ENCODE measurements around the gene OGG1. TPM values are rescaled to one million over a fixed set of nuclear protein-coding genes. Genes with fewer than 3 reads are reported as not detected.

The OGG1 gene
- total RNA-seq, 2 donors from 2014 or later = 23.8 to 25.0 TPM

- no peak for ATAC-seq
- DNase-seq = no peak
- intact Hi-C loops (cut with DNase I, micrococcal nuclease) = no loop called here
These were observed 23.8 kb upstream of the OGG1 start for GRCh38 chr3:9725775-9726515.

GRCh38 chr3:9727041-9727595 is 22.6 kb upstream of the OGG1 start:
- intact Hi-C loops (cut with DNase I, micrococcal nuclease) = no loop called here
- DNase-seq (no peak), ATAC-seq (no peak)

- DNase-seq = no peak
- intact Hi-C loops (cut with DNase I, micrococcal nuclease) = no loop called here
- no peak for ATAC-seq
These were observed 22.0 kb upstream of the OGG1 start for GRCh38 chr3:9727743-9728142.

- DNase-seq (no peak), ATAC-seq (no peak)
- intact Hi-C loops (cut with DNase I, micrococcal nuclease) = no loop called here
These were observed 20.3 kb upstream of the OGG1 start for GRCh38 chr3:9729419-9729818.

- intact Hi-C loops (cut with DNase I, micrococcal nuclease) = no loop called here
- DNase-seq = no peak
- ATAC-seq = peak; percentile 66
These were observed 19.0 kb upstream of the OGG1 start for GRCh38 chr3:9730657-9731205.

GRCh38 chr3:9731206-9732079 is 18.3 kb upstream of the OGG1 start, which contains the start of gene BRPF1:
BRPF1 (plus strand) TSS chr3:9731735; CDS start chr3:9734141, 2,406 bp downstream.
- intact Hi-C loops (cut with DNase I, micrococcal nuclease) = no loop called here

GRCh38 chr3:9732080-9732739 is 17.5 kb upstream of the OGG1 start:
- DNase-seq = peak; percentile 35 to 52
- ATAC-seq = peak; percentile 22
- intact Hi-C loops (cut with DNase I, micrococcal nuclease) = no loop called here

More at GRCh38 chr3:9731206-9732079, 18.3 kb upstream of the OGG1 start, which contains the start of gene BRPF1:
- DNase-seq (peak; percentile 100), ATAC-seq (peak; percentile 95)

- no peak for DNase-seq
- intact Hi-C loops (cut with DNase I, micrococcal nuclease) = no loop called here
- no peak for ATAC-seq
These were observed 17.0 kb upstream of the OGG1 start for GRCh38 chr3:9732740-9733115.

- no peak for ATAC-seq
- intact Hi-C loops (cut with DNase I, micrococcal nuclease) = no loop called here
- no peak for DNase-seq
These were observed 12.9 kb upstream of the OGG1 start for GRCh38 chr3:9736831-9737230.

GRCh38 chr3:9739181-9739580 is 10.6 kb upstream of the OGG1 start:
- ATAC-seq (no peak), DNase-seq (no peak)
- intact Hi-C loops (cut with DNase I, micrococcal nuclease) = no loop called here

GRCh38 chr3:9742560-9742959 is 7.2 kb upstream of the OGG1 start:
- ATAC-seq (no peak), DNase-seq (no peak)
- intact Hi-C loops (cut with DNase I, micrococcal nuclease) = no loop called here

GRCh38 chr3:9743548-9743947 is 6.2 kb upstream of the OGG1 start:
- no peak for DNase-seq
- ATAC-seq = no peak
- intact Hi-C loops (cut with DNase I, micrococcal nuclease) = no loop called here

GRCh38 chr3:9744162-9744561 is 5.6 kb upstream of the OGG1 start:
- intact Hi-C loops (cut with DNase I, micrococcal nuclease) = no loop called here
- ATAC-seq (no peak), DNase-seq (no peak)

GRCh38 chr3:9745521-9745920 is 4.2 kb upstream of the OGG1 start:
- DNase-seq (no peak), ATAC-seq (no peak)
- intact Hi-C loops (cut with DNase I, micrococcal nuclease) = no loop called here

GRCh38 chr3:9746330-9746729 is 3.4 kb upstream of the OGG1 start:
- intact Hi-C loops (cut with DNase I, micrococcal nuclease) = no loop called here

GRCh38 chr3:9747267-9747666 is 2.5 kb upstream of the OGG1 start:
- intact Hi-C loops (cut with DNase I, micrococcal nuclease) = no loop called here
- no peak for ATAC-seq
- DNase-seq = no peak

More at GRCh38 chr3:9746330-9746729, 3.4 kb upstream of the OGG1 start:
- ATAC-seq (no peak), DNase-seq (no peak)

GRCh38 chr3:9748031-9748430 is 1.7 kb upstream of the OGG1 start:
- ATAC-seq (no peak), DNase-seq (no peak)
- intact Hi-C loops (cut with DNase I, micrococcal nuclease) = no loop called here

GRCh38 chr3:9749296-9749644 is 482 bp upstream of the OGG1 start:
- DNase-seq (no peak), ATAC-seq (peak; percentile 25)
- intact Hi-C loops (cut with DNase I, micrococcal nuclease) = no loop called here
